Testis (tissue), 2 donors: ENCODE results near the gene PRF1.

ENCODE experiments used
- CTCF ChIP-seq, 3 experiments: fragments of 450-650 bp in 2 of 3; fragments of 200-600 bp in 1 of 3; sonication (generic) in 1 of 3; IDR thresholded peaks; one replicate each; pipeline ENCODE4 v1.5.1; 2016 to 2019; ENCODE audit warnings: antibody characterized with exemption in 3 of 3, mild to moderate bottlenecking in 2 of 3, moderate library complexity in 1 of 3
- POLR2A ChIP-seq: fragments of 450-650 bp; IDR thresholded peaks from one replicate; pipeline ENCODE4 v1.6.1; 2017; ENCODE audit warnings: antibody characterized with exemption, mild to moderate bottlenecking, moderate library complexity

GRCh38 chr10:70586348-70586930, 16.1 kb downstream of the PRF1 start:
- TF ChIP-seq CTCF (IDR thresholded peaks at IDR 0.05) (no peak), POLR2A (no peak)
